ENCODE measurements around the gene GABRB1.
A peak's percentile ranks its signal among the peaks of the same experiment; 100 is the strongest.

Gene GABRB1

DNA sequence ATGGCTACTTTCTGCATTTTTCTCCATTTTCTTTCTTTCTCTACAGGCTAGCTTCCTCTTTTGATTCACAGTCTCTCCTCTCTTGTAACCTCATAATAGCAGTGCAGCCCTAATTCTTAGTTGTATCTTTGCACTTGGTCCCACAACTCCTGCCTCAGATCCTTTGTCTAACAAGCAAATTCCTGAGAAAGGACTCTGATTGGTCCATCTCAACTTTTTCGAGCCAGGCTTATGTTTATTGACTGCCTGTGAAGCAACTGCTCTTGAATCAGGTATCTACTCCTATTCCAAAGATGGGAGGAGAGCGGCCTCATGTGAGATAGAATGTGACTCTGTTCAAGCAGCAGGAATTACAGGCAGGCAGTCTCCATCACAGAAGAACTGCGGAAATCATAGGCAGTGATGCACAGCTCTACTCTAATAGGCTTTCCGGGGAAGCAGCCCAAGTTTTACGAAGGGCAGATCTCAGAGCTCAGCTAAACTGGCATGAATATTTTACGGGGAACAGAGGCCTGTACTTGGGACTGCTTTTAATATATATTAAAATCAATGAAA is 123.5 kb downstream of the GABRB1 start:
- H3K4me3 ChIP-seq (ENCODE audit: low read length, poor library complexity, severe bottlenecking) = no peak overlapping the region
- H4K20me1 ChIP-seq (ENCODE audit: insufficient read depth, low read length, poor library complexity, severe bottlenecking) = no peaks in the 10 kb centered on the region
- H3K27me3 ChIP-seq (ENCODE audit: insufficient read depth, low read length, poor library complexity, severe bottlenecking) = no peaks in the 10 kb centered on the region
- H3K36me3 ChIP-seq (ENCODE audit: insufficient read depth, low read length) = no peaks in the 10 kb centered on the region
- H2AFZ ChIP-seq (ENCODE audit: low read length) = no peak overlapping the region
- no peaks in the 10 kb centered on the region for H3K4me1 ChIP-seq (ENCODE audit: insufficient read depth, low read length, poor library complexity, severe bottlenecking)
- H3K9me2 ChIP-seq (replicated peaks; ENCODE audit: low read depth, low read length) = no peaks in the 10 kb centered on the region
- no peaks in the 10 kb centered on the region for H3K9me3 ChIP-seq (ENCODE audit: insufficient read depth, low read depth, low read length)
- no peaks in the 10 kb centered on the region for H3K79me2 ChIP-seq (ENCODE audit: insufficient read depth, low read length)
- TF ChIP-seq EZH2phosphoT487 (IDR thresholded peaks at IDR 0.05; ENCODE audit: borderline replicate concordance) = no peak
- TF ChIP-seq, protein P1, sequence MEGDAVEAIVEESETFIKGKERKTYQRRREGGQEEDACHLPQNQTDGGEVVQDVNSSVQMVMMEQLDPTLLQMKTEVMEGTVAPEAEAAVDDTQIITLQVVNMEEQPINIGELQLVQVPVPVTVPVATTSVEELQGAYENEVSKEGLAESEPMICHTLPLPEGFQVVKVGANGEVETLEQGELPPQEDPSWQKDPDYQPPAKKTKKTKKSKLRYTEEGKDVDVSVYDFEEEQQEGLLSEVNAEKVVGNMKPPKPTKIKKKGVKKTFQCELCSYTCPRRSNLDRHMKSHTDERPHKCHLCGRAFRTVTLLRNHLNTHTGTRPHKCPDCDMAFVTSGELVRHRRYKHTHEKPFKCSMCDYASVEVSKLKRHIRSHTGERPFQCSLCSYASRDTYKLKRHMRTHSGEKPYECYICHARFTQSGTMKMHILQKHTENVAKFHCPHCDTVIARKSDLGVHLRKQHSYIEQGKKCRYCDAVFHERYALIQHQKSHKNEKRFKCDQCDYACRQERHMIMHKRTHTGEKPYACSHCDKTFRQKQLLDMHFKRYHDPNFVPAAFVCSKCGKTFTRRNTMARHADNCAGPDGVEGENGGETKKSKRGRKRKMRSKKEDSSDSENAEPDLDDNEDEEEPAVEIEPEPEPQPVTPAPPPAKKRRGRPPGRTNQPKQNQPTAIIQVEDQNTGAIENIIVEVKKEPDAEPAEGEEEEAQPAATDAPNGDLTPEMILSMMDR (conservative IDR thresholded peaks at IDR 0.05; ENCODE audit: low read length) = no peak
- no peak overlapping the region for H3K4me2 ChIP-seq (ENCODE audit: low read depth, low read length, poor library complexity, severe bottlenecking)
- no peaks in the 10 kb centered on the region for H3F3A ChIP-seq (ENCODE audit: low read depth)
- H3K9ac ChIP-seq (ENCODE audit: low read depth, low read length, poor library complexity, severe bottlenecking) = no peak overlapping the region

DNA sequence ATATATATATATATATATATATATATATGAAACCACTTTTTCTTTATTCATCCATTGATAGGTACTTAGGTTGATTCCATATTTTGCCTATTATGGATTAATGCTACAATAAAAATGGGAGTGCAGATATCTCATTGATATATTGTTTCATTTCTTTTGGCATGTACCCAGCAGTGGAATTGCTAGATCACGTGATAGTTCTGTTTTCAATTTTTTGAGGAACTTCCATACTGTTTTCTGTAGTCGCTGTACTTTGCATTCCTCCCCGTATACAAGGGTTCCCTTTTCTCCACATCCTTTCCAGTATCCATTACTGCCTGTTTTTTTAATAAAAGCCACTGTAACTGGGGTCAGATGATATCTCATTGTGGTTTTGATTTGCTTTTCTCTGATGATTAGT is 124.6 kb downstream of the GABRB1 start:
- Histone ChIP-seq H3K9ac (ENCODE audit: low read depth, low read length, poor library complexity, severe bottlenecking) (no peak overlapping the region), H3K9me2 (replicated peaks; ENCODE audit: low read depth, low read length) (no peaks in the 10 kb centered on the region), H3K27me3 (ENCODE audit: insufficient read depth, low read length, poor library complexity, severe bottlenecking) (no peaks in the 10 kb centered on the region), H3K4me1 (ENCODE audit: insufficient read depth, low read length, poor library complexity, severe bottlenecking) (no peaks in the 10 kb centered on the region), H3K4me2 (ENCODE audit: low read depth, low read length, poor library complexity, severe bottlenecking) (no peak overlapping the region), H3K9me3 (ENCODE audit: insufficient read depth, low read depth, low read length) (no peaks in the 10 kb centered on the region), H4K20me1 (ENCODE audit: insufficient read depth, low read length, poor library complexity, severe bottlenecking) (no peaks in the 10 kb centered on the region), H2AFZ (ENCODE audit: low read length) (no peak overlapping the region), H3F3A (ENCODE audit: low read depth) (no peaks in the 10 kb centered on the region), H3K4me3 (ENCODE audit: low read length, poor library complexity, severe bottlenecking) (no peak overlapping the region), H3K36me3 (ENCODE audit: insufficient read depth, low read length) (no peaks in the 10 kb centered on the region), H3K79me2 (ENCODE audit: insufficient read depth, low read length) (no peaks in the 10 kb centered on the region)
- TF ChIP-seq, protein P1 (conservative IDR thresholded peaks at IDR 0.05; ENCODE audit: low read length) = no peak
- TF ChIP-seq EZH2phosphoT487 (IDR thresholded peaks at IDR 0.05; ENCODE audit: borderline replicate concordance) = no peak

DNA sequence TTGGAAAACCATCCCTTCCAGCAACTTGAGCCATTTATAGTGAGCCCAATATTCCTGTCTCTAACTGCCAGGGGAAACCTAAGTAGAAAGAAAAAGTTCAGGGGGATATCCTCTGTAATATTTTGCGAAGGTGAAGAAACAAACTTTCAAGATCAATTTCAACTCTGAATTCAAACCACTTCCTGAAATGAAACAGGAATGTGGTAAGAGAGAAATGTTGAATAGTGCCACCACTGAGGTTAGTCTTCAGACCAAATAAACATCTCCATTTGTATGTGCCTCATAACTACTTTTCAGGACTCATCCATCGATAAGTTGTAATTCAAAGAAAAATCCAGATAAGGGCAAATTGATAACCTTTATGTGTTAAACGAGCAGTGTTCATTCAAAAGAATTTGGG is 128.7 kb downstream of the GABRB1 start:
- Histone ChIP-seq H3F3A (ENCODE audit: low read depth) (no peaks in the 10 kb centered on the region), H4K20me1 (ENCODE audit: insufficient read depth, low read length, poor library complexity, severe bottlenecking) (no peaks in the 10 kb centered on the region), H3K9me3 (ENCODE audit: insufficient read depth, low read depth, low read length) (no peaks in the 10 kb centered on the region), H3K9ac (ENCODE audit: low read depth, low read length, poor library complexity, severe bottlenecking) (no peak overlapping the region), H3K4me1 (ENCODE audit: insufficient read depth, low read length, poor library complexity, severe bottlenecking) (no peaks in the 10 kb centered on the region), H3K27me3 (ENCODE audit: insufficient read depth, low read length, poor library complexity, severe bottlenecking) (no peaks in the 10 kb centered on the region), H3K79me2 (ENCODE audit: insufficient read depth, low read length) (no peaks in the 10 kb centered on the region), H3K36me3 (ENCODE audit: insufficient read depth, low read length) (no peaks in the 10 kb centered on the region), H3K4me3 (ENCODE audit: low read length, poor library complexity, severe bottlenecking) (no peak overlapping the region), H2AFZ (ENCODE audit: low read length) (no peak overlapping the region), H3K9me2 (replicated peaks; ENCODE audit: low read depth, low read length) (no peaks in the 10 kb centered on the region), H3K4me2 (ENCODE audit: low read depth, low read length, poor library complexity, severe bottlenecking) (peak overlapping the region; percentile 22)
- no peak for TF ChIP-seq EZH2phosphoT487 (IDR thresholded peaks at IDR 0.05; ENCODE audit: borderline replicate concordance)
- TF ChIP-seq, protein P1 (conservative IDR thresholded peaks at IDR 0.05; ENCODE audit: low read length) = no peak

Data from Loucy (cell line).